Medulla oblongata (tissue), 1 donor: ENCODE measurements around the gene PDE6H.

Source experiments
- DNase-seq: peaks from one replicate; pipeline ENCODE4 v3.0.0-alpha.2; 2015; ENCODE audit errors: extremely low spot score

Gene PDE6H

GRCh38 chr12:14974633-14975032 is 1.8 kb downstream of the PDE6H start:
- no peak for DNase-seq

DNA sequence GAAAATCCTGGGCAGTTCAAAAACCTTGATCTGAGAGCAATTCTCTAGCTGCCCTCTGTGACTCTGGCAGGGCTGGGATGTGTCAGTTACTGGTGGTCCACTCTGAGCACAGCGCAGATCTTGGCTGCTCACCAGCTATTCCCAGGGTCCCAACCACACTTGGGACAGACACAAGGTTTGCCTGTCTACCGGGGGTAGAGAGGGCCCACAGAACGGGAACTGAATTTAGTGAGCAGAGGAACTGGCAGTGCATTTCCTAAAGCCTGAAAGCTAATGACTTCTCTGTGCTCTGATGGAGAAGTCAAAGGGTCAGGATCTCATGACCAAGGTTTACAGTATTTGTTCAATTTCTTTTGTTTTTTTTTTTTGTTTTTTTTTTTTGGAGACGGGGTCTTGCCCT is 2.6 kb downstream of the PDE6H start:
- DNase-seq: no peak

DNA sequence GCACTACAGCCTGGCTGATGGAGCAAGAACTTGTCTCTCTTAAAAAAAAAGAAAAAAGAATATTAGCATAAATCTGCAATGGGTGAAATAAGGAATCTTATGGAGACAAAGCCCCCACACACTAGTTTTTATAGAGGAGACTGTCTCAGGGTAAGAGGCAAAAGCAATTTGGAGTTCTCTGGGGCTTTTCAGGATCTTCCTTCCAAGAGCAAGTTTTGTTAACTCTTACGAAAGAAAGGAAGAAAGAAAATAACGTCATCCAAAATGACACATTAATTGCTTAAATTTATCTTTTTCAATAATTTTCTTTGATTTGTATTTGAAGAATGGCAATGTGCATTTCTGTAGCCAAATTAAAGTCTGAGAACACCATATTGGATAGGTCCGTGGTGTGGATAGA is 3.8 kb downstream of the PDE6H start:
- no peak for DNase-seq

DNA sequence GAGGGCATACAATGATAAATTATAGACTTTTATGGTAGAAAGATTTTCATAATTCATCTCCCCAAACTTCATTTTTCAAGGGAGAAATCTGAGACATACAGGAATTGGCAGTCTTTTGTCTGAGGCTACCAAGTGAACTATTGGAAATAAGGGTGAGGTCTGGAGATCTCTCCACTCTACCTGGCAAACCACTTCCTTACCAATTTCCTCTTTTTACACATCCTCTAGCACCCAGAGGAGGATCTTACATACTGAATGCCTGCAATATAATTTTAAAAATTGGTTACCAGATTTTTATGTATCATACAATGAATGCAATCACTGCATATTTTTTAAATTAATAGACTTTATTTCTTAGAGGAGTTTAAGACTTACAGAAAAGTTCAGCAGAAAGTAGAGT is 6.6 kb downstream of the PDE6H start:
- no peak for DNase-seq

- peak; percentile 39 for DNase-seq
Measured at GRCh38 chr12:14981049-14981448, 8.2 kb downstream of the PDE6H start.

GRCh38 chr12:14982562-14982961 is 9.7 kb downstream of the PDE6H start:
- no peak for DNase-seq

GRCh38 chr12:14982991-14983390 is 10.1 kb downstream of the PDE6H start:
- no peak for DNase-seq

DNA sequence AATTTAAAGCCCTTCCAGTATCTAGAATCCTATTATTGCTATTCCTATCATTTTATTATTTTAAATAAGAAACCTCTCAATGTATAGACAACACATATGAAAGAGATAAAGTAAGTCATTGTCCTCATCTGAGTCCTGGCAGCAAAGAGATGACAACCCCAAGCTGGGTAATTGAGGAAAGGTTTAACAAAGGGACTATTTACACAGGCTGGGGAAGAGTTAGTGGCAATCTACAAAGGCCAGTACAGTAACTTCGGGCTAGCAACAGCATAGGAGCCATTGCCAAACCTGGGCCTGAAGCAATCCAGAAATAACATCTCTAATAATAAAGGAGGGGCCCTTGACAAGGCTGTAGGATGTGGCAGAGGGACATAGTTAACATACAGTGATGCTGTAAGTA is 11.2 kb downstream of the PDE6H start:
- DNase-seq: peak; percentile 32

DNA sequence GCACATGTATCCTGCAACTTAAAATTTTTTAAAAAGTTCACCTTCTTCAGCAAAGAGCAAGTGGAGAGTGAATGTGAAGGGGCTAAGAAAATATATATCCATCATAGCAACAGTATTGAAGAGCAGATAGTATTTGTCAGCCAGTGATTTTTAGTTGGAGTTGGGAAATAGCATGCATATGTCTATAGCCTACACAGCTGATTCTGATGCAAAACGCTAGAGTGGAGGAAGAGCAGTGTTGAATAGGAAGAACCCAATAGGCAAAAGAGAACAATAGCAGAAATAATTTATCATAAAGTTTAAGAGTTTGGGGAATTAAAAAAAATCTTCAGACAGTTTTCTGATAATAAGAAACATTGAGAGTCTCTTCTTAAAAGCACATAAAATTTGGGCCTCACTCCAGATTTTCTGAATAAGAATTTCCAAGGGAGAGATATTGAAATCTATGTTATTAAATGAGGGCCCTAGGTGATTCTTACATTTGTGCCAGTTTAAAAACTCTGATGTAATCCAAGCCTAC is 12.0 kb downstream of the PDE6H start:
- DNase-seq: no peak

GRCh38 chr12:14986449-14986848 is 13.6 kb downstream of the PDE6H start:
- DNase-seq: no peak

DNA sequence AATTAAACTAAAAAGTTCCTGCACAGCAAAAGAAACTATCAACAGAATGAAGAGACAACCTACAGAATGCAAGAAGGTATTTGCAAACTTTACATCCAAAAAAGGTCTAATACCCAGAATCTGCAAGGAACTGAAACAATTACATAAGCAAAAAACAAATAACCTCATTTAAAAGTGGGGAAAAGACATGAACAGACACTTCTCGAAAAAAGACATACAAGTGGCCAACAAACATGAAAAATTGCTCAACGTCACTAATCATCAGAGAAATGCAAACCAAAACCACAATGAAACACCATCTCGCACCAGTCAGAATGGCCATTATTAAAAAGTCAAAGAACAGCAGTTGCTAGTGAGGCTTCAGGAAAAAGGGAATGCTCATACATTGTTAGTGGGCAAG is 15.2 kb downstream of the PDE6H start:
- DNase-seq: no peak

DNA sequence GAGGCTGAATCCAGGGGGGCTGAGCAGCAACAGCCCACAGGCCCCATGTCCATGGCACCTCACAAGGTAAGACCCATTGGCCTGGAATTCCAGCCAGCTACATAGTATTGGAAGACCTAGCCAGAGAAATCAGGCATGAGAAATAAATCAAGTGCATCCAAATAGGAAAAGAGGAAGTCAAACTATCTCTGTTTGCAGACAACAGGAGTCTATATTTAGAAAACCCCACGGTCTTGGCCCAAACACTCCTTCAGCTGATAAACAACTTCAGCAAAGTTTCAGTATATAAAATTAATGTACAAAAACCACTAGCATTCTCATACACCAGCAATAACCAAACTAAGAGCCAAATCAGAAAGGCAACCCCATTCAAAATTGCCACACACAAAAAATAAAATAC is 16.9 kb downstream of the PDE6H start:
- peak; percentile 20 for DNase-seq

DNA sequence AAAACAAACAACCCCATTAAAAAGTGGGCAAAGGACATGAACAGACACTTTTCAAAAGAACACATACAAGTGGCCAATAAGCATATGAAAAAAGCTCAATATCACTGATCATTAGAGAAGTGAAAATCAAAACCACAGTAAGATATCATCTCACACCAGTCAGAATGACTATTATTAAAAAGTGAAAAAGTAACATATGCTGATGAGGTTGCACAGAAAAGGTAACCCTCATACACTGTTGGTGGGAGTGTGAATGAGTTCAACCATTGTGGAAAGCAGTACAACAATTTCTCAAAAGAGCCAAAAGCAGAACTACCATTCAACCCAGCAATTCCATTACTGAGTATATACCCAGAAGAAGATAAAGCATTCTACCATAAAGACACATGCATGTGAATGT is 18.2 kb downstream of the PDE6H start:
- DNase-seq: no peak

DNA sequence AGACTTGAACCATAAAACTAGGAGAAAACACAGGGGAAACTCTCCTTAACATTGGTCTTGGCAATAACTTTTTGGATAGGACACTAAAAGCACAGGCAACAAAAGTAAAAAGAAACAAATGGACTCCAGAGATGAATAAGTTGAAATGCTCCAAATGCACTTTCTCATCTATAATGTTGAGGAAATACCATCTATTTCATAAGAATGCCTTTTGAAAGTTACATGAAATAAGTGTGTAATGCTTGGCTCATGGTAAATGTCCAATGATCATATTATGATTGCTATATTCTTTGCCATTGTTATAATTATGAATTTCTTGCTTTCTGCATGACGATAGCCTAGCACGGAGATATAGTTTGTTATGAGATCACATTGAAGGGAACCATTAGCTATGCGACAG is 19.8 kb downstream of the PDE6H start:
- DNase-seq: no peak

DNA sequence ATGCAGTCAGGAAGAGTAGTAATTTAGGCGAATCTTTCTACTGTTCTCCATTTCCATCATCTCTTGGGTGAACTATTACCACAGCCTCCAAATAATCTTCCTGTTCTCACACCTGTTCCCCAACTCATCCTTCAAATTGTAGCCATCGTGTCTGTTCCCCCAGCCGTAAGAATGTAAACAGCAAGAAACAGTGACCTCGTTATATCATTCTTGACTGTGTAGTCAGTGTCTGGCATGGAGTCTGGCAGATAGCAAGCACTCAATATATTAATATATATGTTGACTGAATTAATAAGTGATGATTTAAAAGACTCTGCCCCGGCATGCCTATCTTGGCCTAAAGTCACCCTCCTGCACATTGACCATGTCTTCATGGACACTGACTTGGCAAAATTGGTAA is 20.3 kb downstream of the PDE6H start:
- no peak for DNase-seq

DNA sequence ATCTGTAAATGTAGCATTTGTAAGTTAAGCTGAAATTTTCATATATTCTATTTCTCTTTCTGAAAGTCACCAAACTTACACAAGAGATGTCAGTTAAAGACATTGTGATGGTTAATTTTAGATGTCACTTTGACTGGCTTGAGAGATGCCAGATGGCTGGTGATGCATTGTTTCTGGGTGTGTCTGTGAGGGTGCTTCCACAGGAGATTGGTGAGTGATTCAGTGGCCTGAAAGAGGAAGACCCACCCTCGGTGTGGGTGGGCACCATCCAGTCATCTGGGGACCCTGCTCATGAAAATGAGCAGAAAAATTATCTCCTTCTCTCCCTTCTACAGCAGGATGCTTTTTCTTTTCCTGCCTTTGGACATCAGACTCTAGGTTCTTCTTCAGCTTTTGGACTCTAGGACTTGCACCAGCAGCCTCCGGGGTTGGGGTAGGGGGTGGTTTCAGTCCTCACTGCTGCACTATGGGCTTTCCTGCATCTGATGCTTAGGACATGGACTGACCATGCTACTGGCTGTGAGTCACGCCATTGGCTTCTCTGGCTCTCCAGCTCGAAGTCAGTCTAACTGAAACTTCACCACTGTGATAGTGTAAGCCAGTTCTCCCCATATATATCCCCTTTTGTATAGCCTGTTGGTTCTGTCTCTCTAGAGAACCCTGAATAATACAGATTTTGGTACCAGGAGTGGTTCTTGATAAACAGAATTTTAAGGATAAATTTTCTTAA is 20.9 kb downstream of the PDE6H start:
- no peak for DNase-seq

DNA sequence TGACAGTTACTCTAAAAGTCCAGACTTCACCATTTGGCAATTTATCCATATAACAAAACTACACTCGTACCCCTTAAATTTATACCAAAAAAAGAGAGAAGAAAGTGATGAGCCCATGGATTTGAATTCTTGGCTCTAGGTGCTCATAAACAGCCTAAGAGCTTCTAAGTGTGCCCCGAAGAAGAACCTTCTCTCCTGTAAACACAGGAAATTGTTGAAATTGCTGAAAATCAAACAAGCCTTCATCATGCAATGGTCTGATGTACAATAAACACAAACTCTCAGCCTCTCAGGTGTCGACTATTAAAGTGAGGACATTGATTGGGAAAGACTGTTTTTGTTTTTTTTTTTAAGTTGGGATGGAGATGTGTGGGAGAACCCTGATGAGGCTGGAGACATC is 21.8 kb downstream of the PDE6H start:
- no peak for DNase-seq

- peak; percentile 71 for DNase-seq
Measured at GRCh38 chr12:14995583-14996425, 23.0 kb downstream of the PDE6H start.

- no peak for DNase-seq
Measured at GRCh38 chr12:14997998-14998397, 25.2 kb downstream of the PDE6H start.

GRCh38 chr12:14999021-14999694 is 26.3 kb downstream of the PDE6H start:
- DNase-seq: no peak

DNA sequence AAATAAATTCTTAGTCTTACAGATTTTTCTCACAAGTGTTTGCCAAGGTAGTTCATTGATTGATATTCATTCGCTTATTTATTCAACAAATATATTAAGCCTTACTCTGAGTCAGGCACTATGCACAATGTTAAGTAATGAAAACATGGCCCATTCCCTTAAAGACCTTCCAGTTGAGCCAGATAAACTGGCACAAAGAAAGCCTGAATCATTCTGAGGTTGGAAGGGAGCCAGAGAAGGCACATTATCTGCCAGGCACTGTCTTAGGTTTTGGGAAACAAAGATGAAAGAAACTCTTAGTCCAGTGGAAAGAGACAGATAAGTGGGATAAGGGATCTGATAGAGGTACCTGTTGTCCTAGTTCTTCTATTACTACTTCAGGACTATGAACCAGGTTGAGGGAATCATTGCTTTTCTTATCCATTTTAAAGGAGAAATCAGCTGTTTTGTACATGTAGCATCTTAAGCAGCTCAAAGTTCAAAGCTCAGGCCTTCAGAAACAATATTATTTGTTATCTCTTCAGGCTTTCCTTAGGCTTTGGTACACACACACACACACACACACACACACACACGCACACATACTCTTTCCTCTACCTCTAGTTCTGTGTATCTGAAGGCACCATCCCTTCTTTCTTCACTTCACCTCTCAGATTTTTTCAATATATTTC is 27.0 kb downstream of the PDE6H start:
- DNase-seq: no peak

DNA sequence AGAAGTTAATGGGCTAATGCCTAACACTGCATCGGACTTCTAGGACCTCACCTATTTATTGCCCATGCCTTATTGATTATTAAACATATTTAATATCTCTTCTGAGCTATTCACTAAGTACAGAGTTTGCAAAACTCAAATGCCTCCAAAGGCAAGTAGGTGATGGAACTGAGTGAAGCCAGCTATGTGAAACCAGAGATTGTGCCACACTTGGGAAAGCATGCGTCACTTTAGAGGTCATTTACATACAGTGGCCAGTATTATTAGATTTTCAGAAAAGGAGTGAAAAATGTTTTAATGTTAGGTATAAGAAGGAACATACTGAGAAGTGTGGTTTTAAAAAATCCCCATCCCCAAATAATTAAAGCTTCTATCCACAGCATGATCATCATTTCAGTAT is 27.7 kb downstream of the PDE6H start:
- no peak for DNase-seq
